NCI-H146 treated with DMSO at 0.1 percent for 48 hours (cell line): ENCODE results near the gene RPUSD1.

Experiments used
- DNase-seq: peaks from one replicate; lab custom pipeline; 2025; ENCODE audit not compliant: unreplicated experiment; lab: John Stamatoyannopoulos, UW

RPUSD1 gene

DNA sequence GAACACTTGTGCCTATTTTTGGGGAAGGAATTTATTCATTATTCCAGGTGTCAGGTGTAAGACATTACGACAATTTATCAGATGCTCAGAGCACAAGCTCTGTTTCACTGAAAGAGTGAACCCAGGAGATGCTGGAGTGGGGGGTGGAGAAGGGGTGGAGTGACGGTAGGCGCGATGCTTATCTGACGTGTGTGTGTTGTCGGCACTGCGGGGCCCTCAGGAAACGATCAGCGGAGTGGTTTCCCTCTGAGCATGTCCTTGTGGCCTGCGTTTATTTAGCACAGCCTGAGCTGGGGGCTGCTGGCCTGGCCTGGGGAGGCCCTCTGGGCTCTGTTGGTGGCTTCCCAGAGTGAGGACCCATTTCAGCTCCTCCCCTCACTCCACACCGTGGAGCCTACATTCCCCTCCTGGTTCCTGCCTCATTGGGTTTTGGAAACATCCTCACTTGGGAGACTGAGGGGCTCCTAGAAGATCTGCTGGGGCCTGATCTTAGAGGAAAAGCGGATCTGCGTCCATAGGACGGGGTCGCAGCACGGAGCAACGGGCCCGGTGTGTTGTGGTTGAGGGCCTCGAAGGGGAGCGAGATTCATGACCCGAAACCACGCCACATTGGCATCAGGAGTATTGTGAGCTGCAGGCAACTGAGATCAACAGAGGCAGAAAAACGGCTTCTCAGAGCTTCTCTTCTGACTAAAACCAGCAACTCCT, 31.3 kb upstream of the RPUSD1 start:
- no peak for DNase-seq

DNA sequence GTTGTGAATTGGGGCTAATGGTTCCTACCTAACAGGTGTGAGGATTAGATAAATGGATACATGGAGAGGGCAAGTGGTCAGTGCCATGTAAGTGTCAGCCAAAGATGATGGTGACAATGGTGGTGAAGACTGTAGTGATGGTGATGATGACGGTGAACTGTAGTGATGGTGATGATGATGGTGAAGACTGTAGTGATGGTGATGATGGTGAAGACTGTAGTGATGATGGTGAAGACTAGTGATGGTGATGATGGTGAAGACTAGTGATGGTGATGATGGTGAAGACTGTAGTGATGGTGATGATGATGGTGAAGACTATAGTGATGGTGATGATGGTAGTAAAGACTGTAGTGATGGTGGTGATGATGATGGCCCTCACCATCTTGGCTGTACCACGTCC, 30.4 kb upstream of the RPUSD1 start:
- DNase-seq: no peak

GRCh38 chr16:818132-818531, 30.0 kb upstream of the RPUSD1 start:
- DNase-seq: no peak

DNA sequence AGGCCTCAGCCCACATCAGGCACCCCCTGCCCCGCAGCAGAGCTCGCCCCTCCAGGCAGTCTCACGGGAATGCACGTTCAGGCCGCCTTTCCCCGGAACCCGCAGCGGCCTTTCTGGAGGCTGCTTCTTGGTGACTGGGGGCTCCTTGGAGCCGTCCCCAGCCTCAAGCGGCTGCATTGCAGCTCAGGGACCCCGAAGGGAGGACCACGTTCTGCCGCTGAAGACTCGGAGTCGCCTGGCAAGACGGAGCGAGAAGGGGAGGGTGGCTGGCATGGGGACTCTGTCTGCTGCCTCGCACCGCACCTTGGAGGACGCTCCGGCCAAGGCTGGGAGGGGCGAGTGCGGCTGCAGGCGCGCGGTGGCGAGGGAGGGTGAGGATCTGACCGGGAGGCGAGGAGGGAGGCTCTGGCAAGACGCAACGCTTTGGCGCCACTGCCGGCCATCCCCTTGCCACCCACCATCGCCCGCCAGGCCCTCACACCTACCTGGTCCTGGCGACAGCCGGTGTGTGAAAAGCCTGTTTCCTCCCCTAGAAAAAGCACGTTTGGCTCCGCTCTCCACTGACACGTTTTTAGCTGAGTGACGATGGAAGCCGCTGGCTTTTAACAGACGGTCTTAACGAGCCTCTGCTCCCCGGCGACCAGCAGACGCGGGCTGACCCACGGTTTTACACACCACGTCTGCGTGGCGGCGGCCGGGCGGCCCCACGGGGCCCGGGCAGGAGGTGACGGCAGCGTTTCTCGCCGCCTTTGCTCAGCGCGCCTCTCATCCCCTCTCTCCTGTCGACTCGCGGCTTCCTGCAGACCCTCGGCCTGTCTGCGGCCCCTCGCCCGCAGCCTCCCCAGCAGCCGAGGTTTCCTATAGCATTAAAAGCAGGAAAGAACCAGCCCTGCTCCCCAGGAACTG, 29.1 kb upstream of the RPUSD1 start:
- DNase-seq: no peak

- no peak for DNase-seq
Measured at GRCh38 chr16:815861-816260, 27.7 kb upstream of the RPUSD1 start.

DNA sequence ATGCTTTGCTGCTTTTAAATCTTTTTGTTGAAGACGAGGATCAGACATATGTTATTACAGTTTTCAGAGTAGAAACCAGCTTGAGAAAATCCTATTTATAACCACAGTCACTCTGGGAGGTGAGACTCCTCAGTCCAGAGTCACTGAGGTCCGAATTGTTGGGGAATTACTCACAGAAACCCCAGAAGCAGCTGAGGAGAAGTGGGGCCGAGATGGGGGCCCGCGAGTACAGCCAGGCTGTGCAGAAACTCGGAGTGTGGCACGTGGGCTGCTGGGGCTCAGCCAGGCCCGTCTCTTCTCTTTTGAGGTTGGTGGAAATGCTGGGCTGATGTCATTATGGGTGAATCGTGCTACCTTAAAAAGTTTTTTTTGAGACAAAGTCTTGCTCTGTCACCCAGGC, 26.8 kb upstream of the RPUSD1 start:
- DNase-seq: no peak

DNA sequence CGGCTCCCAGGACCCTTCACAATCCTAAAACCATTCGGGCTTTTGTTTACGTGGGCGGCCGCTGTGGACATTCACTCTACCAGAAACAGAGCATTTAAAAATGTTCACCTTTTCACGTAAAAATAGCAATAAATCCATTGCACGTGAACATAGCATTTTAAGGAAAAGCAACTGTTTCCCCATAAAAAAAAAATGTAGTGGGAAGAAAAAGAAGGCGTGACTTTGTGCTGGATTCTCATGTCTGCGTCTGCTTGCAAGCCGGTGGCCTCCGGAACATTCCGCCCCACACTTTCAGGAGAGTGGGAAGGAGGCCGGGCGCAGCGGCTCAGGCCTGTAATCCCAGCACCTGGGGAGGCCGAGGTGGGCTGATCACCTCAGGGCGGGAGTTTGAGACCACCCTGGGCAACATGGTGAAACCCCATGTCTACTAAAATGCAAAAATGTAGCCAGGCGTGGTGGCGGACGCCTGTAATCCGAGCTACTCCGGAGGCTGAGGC, 25.8 kb upstream of the RPUSD1 start:
- DNase-seq: no peak

DNA sequence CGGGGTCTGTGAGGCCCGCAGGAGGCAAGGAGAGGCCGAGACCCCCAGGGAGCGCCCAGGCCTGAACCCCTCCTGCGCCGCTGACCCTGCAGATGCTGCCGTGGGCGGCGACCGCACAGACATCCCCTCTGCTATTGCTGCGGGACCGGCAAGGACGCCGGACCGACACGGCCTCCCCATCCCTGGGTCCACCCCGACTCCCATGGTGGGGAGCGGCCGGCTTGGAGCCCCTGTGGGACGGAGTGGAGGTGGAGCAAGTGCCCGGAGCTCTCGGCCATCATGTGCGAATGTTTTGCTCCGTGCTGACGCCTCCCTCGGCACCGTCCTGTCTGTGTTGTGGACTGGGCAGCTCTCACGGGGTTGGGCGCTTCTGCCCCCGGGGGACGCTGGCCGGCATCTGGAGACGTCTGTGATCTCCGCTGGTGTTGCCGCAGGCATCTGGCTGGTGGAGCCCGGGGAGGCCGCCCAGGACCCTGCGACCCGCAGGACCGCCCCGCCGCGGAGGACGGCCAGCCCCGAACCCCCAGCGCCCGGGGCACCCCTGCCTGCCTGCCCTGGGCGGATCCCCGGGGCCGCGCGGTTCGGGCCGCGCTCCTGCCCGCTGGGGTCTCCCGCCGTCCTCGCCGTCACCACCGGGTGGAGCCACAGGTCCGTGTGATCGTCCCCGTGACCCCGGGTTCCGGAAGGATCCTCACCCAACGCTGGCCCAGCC, 25.2 kb upstream of the RPUSD1 start:
- no peak for DNase-seq

DNA sequence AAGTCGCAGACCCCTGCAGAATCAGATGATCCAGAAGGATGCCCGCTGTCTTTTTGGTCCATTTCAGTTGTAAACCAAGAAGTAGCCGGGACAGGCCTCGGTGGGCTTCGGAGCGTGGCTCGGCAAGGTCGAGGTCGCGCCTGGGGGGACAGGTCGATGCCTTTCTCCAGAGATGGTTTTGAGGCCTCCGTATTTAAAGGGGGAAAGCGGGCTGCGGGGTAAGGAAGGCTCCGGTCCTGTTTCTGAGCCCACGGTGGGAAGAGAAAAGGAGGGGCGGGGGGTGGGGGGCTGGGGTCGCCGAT, 19.9 kb upstream of the RPUSD1 start:
- no peak for DNase-seq

GRCh38 chr16:807347-808084, 19.3 kb upstream of the RPUSD1 start:
- DNase-seq: peak; percentile 87

- DNase-seq: no peak
Measured at GRCh38 chr16:805474-805873, 17.3 kb upstream of the RPUSD1 start.

- DNase-seq: no peak
Measured at GRCh38 chr16:804193-805048, 16.2 kb upstream of the RPUSD1 start.

DNA sequence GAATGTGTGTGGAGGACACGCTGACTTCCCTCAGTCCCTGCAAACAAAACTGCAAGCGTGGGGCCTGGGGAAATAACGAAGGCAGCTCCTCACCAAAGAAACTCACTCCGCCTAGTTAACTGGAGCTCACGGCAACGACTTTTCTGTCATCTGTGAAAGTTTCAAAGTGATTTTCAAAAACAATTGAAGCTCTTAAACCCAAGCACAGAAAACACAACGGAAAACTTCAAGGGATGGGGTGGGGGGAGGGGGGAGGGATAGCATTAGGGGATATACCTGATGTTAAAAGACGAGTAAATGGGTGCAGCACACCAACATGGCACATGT, 15.5 kb upstream of the RPUSD1 start:
- no peak for DNase-seq

GRCh38 chr16:802914-803753, 15.0 kb upstream of the RPUSD1 start:
- no peak for DNase-seq

DNA sequence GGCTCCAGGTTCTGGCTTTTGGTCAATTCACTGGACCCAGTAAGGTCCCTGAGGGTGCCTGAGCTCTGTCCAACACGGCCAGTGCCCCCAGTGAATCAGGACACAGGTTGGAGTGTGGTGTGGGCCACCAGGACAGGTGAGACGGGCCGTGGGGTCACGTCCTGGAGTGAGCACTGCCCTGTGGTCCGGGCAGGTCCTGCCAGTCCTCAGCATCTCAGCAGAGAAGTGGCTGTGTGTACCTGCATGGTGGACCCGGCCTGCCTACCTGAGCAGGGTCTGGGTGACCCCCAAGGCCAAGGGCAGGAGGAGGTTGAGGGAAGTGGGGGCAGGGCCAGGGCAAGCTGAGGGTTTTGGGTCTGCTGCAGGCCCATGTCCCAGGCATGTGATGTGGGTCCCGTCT, 14.3 kb upstream of the RPUSD1 start:
- no peak for DNase-seq

GRCh38 chr16:801584-802363, 13.6 kb upstream of the RPUSD1 start:
- DNase-seq: no peak

GRCh38 chr16:800834-801511, 12.8 kb upstream of the RPUSD1 start:
- DNase-seq: no peak
